Endothelial cell of umbilical vein (primary cell): ENCODE results near the gene AUH. TPM values are rescaled to one million over a fixed set of nuclear protein-coding genes. Genes with fewer than 3 reads are reported as not detected.

Experiments
- BruUV-seq: library from RNA; stranded (reverse); fragments of 400-500 nt; replicated peaks from 2 replicates; lab custom pipeline; 2021; lab: Mats Ljungman, UMichigan
- CTCF ChIA-PET: fragments of 300-600, 350-600 bp; sonication (Branson Sonifier 250); formaldehyde crosslinking; loops from one replicate; lab custom pipeline; 2021; ENCODE audit warnings: antibody characterized with exemption, inconsistent platforms; lab: Charles Lee
- POLR2A ChIA-PET: fragments of 300-600, 350-600 bp; sonication (Branson Sonifier 250); formaldehyde crosslinking; loops from one replicate; lab custom pipeline; 2021; ENCODE audit warnings: antibody characterized with exemption, inconsistent platforms; lab: Charles Lee
- DNase-seq: peaks from one replicate; pipeline ENCODE4 v3.0.0-alpha.2; 2011; ENCODE audit warnings: low read depth, low spot score
- FAIRE-seq: peaks from 2 replicates; lab custom pipeline; 2011; peaks lifted over from hg19 to GRCh38; lab: Jason Lieb, UNC
- H2AFZ ChIP-seq: 2 replicates; pipeline ENCODE4 v1.6.0; 2012; ENCODE audit warnings: low read depth, low read length, control low read depth, inconsistent platforms
- H3K27ac ChIP-seq: 2 replicates; pipeline ENCODE4 v1.5.1; 2011; ENCODE audit warnings: low read depth, mild to moderate bottlenecking, control low read depth, low read length, moderate library complexity; ENCODE audit not compliant: insufficient read depth
- H3K27me3 ChIP-seq, 2 experiments: 2 replicates each; pipeline versions ENCODE4 v1.6.0 to v1.6.1; 2011; ENCODE audit warnings: low read length in 2 of 2, mixed read lengths in 1 of 2; ENCODE audit not compliant: control insufficient read depth in 2 of 2, insufficient read depth in 2 of 2
- H3K36me3 ChIP-seq, 2 experiments: 2 replicates in 1 of 2; 3 replicates in 1 of 2; pipeline ENCODE4 v1.5.1; 2011; ENCODE audit warnings: low read length in 2 of 2, mild to moderate bottlenecking in 1 of 2, moderate library complexity in 1 of 2; ENCODE audit not compliant: control insufficient read depth in 2 of 2, insufficient read depth in 2 of 2; ENCODE audit errors: extremely low read depth in 1 of 2
- H3K4me1 ChIP-seq: 3 replicates; pipeline ENCODE4 v1.5.1; 2011; ENCODE audit warnings: mild to moderate bottlenecking, low read length; ENCODE audit not compliant: control insufficient read depth, insufficient read depth; ENCODE audit errors: extremely low read depth
- H3K4me2 ChIP-seq: 2 replicates; pipeline ENCODE4 v1.6.1; 2011; ENCODE audit warnings: low read length, control low read depth, mixed read lengths; ENCODE audit not compliant: insufficient read depth
- H3K4me3 ChIP-seq, 3 experiments: fragments of 200-600 bp in 1 of 3; sonication (generic), shearing (Covaris generic) in 1 of 3; replicated peaks in 1 of 3; 2 replicates each; pipeline ENCODE4 v1.5.1; 2011 to 2016; ENCODE audit warnings: control low read depth in 3 of 3, low read length in 3 of 3, mild to moderate bottlenecking in 2 of 3, inconsistent platforms in 1 of 3, low read depth in 1 of 3, moderate library complexity in 1 of 3; ENCODE audit not compliant: insufficient read depth in 1 of 3
- H3K79me2 ChIP-seq: 2 replicates; pipeline ENCODE4 v1.6.0; 2012; ENCODE audit warnings: low read length, inconsistent platforms; ENCODE audit not compliant: control insufficient read depth, insufficient read depth
- H3K9ac ChIP-seq: replicated peaks from 2 replicates; pipeline ENCODE3; 2011; ENCODE audit warnings: low read length, control low read depth; ENCODE audit not compliant: insufficient read depth; ENCODE audit errors: extremely low read depth
- H3K9me1 ChIP-seq: replicated peaks from 3 replicates; pipeline ENCODE4 v1.6.0; 2011; ENCODE audit warnings: mild to moderate bottlenecking, low read length; ENCODE audit not compliant: control insufficient read depth, insufficient read depth; ENCODE audit errors: extremely low read depth
- H3K9me3 ChIP-seq: replicated peaks from 2 replicates; pipeline ENCODE4 v1.5.1; 2012; ENCODE audit warnings: low read length, inconsistent platforms; ENCODE audit not compliant: control insufficient read depth, insufficient read depth
- H4K20me1 ChIP-seq: replicated peaks from 2 replicates; pipeline ENCODE3; 2011; ENCODE audit warnings: mild to moderate bottlenecking, low read length; ENCODE audit not compliant: control insufficient read depth, insufficient read depth; ENCODE audit errors: extremely low read depth
- CTCF ChIP-seq, 2 donors: IDR thresholded peaks; 1 replicate in 1 of 2; 2 replicates in 1 of 2; pipeline ENCODE4 v1.5.1; 2011; ENCODE audit warnings: low read length in 2 of 2, mild to moderate bottlenecking in 2 of 2, moderate library complexity in 2 of 2, control low read depth in 1 of 2, inconsistent platforms in 1 of 2, low read depth in 1 of 2; ENCODE audit not compliant: insufficient read depth in 1 of 2; ENCODE audit errors: extremely low read depth in 1 of 2
- EZH2 ChIP-seq: IDR thresholded peaks from 2 replicates; pipeline ENCODE4 v1.6.1; 2012; ENCODE audit warnings: borderline replicate concordance, low read depth, mild to moderate bottlenecking, moderate library complexity, low read length, inconsistent platforms; ENCODE audit not compliant: severe bottlenecking
- FOS ChIP-seq: IDR thresholded peaks from 2 replicates; pipeline ENCODE4 v1.6.1; 2011; ENCODE audit warnings: mild to moderate bottlenecking, low read length, moderate library complexity, borderline replicate concordance; ENCODE audit not compliant: insufficient read depth
- GATA2 ChIP-seq: IDR thresholded peaks from 2 replicates; pipeline ENCODE4 v1.7.0; 2011; ENCODE audit warnings: low read depth, mild to moderate bottlenecking, moderate library complexity, mixed read lengths, low read length; ENCODE audit not compliant: insufficient read length, insufficient read depth
- JUN ChIP-seq: IDR thresholded peaks from 2 replicates; pipeline ENCODE4 v1.6.1; 2011; ENCODE audit warnings: borderline replicate concordance, low read depth; ENCODE audit not compliant: insufficient read length, insufficient read depth
- MAX ChIP-seq: IDR thresholded peaks from 2 replicates; pipeline ENCODE4 v1.6.1; 2011; ENCODE audit not compliant: insufficient read depth, insufficient read length
- MYC ChIP-seq: IDR thresholded peaks from one replicate; pipeline ENCODE4 v1.6.1; 2011; ENCODE audit warnings: mild to moderate bottlenecking, low read depth, low read length
- POLR2A ChIP-seq: IDR thresholded peaks from 2 replicates; pipeline ENCODE4 v1.6.1; 2012; ENCODE audit warnings: low read depth, mild to moderate bottlenecking, control low read depth, low read length
- POLR2AphosphoS5 ChIP-seq: IDR thresholded peaks from 2 replicates; pipeline ENCODE4 v1.6.1; 2012; ENCODE audit warnings: low read depth, mild to moderate bottlenecking, control low read depth, low read length, moderate library complexity; ENCODE audit not compliant: insufficient read depth
- dilution Hi-C: fragments of 300-500 bp; cut with MboI; formaldehyde crosslinking; loops from one replicate; pipeline ENCODE4 v1.15.0; 2019; ENCODE audit warnings: low sequenced_read_pairs; ENCODE audit not compliant: extremely low pct_ligation_motif_present
- intact Hi-C: fragments of 100-400 bp; cut with micrococcal nuclease; formaldehyde crosslinking; loops from one replicate; pipeline ENCODE4 v1.10.0; 2022
- polyA plus RNA-seq, 4 experiments: library from polyadenylated mRNA; depleted of rRNA in 3 of 4; stranded (reverse) in 3 of 4; unstranded in 1 of 4; fragments of >200 nt; gene quantifications; 2 replicates each; pipeline versions ENCODE4 v1.2.1 to v1.2.3, GENCODE V29; 2011 to 2012; ENCODE audit warnings: missing spikeins in 1 of 4
- total RNA-seq: library from RNA; stranded (reverse); gene quantifications from 2 replicates; pipeline ENCODE4 v1.2.3, GENCODE V29; 2021

Gene AUH
- total and polyA plus RNA-seq, 2 donors (not counting 3 experiments of a cell fraction or from before 2014, with no cell fraction given) = 2.3 to 9.2 TPM

GRCh38 chr9:91220491-91221135, 141.1 kb downstream of the AUH start:
- no peak overlapping the region for H3K4me3 ChIP-seq
- H3K27ac ChIP-seq = no peak overlapping the region
- no peak for TF ChIP-seq MYC
- no peak for TF ChIP-seq POLR2A
- no peak for TF ChIP-seq GATA2
- TF ChIP-seq CTCF (IDR thresholded peaks at IDR 0.05; ENCODE audit: extremely low read depth in 1 of 2, insufficient read depth in 1 of 2, low read depth in 1 of 2, low read length in 2 of 2) = no peak
- TF ChIP-seq JUN = no peak
- no peak for TF ChIP-seq MAX
- TF ChIP-seq POLR2AphosphoS5 = no peak
- no peak for TF ChIP-seq FOS
- TF ChIP-seq EZH2 = no peak
- ChIA-PET CTCF (interaction anchor here (0.6 to 0.9 kb wide), 2 partner anchors 23 to 183 kb away, joined by 3 read pairs; no protein-coding TSS in a partner anchor), POLR2A (no interaction called here)
- H2AFZ ChIP-seq = no peak overlapping the region
- H4K20me1 ChIP-seq = no peaks in the 10 kb centered on the region
- H3K27me3 ChIP-seq = no peaks in the 10 kb centered on the region
- H3K9me3 ChIP-seq = no peaks in the 10 kb centered on the region
- dilution Hi-C loops = no loop called here
- no TSS peak for BruUV-seq
- DNase-seq = no peak
- H3K9me1 ChIP-seq = no peaks in the 10 kb centered on the region
- H3K4me1 ChIP-seq = no peaks in the 10 kb centered on the region
- H3K79me2 ChIP-seq = no peaks in the 10 kb centered on the region
- FAIRE-seq = no peak
- H3K9ac ChIP-seq = no peak overlapping the region
- H3K36me3 ChIP-seq = no peaks in the 10 kb centered on the region
- intact Hi-C loops = no loop called here
- no peak overlapping the region for H3K4me2 ChIP-seq
